ENCODE measurements around the gene SLC39A11.

DNA sequence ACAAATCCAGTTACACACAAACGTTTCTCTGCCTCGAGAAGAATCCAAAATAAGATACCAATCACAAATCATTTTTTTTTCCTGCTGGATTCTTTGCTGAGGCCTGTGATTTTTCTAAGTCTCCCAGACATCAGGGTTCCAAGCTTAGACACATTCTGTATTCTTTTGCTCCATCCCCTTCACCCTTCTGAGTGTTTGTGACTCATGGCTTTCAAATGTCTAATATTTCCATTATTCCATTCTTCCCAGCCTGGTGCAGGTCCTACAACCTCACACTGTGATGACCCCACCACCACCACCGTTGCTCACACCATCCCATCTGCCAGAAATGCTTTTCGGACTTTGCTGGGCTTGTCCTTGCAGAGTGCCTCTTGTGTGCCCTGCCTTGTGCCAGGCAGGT lies 491.6 kb downstream of the SLC39A11 start:
- TF ChIP-seq EZH2phosphoT487 (IDR thresholded peaks at IDR 0.05; ENCODE audit: insufficient read depth, low read depth) (no peak), EZH2 (IDR thresholded peaks at IDR 0.05; ENCODE audit: insufficient read depth, poor library complexity, severe bottlenecking) (no peak)

Data from GM23248 (cell line).